ENCODE results near the gene ARHGAP10.

ARHGAP10 gene

GRCh38 chr4:148053298-148054003 is 321.6 kb downstream of the ARHGAP10 start:
- no peak for DNase-seq

GRCh38 chr4:148054275-148054674 is 322.4 kb downstream of the ARHGAP10 start:
- no peak for DNase-seq

- no peak for DNase-seq
Measured at GRCh38 chr4:148055844-148056243, 324.0 kb downstream of the ARHGAP10 start.

- DNase-seq: no peak
Measured at GRCh38 chr4:148056879-148057278, 325.0 kb downstream of the ARHGAP10 start.

GRCh38 chr4:148057516-148057915 is 325.6 kb downstream of the ARHGAP10 start:
- DNase-seq: no peak

- DNase-seq: no peak
Measured at GRCh38 chr4:148057984-148058859, 326.3 kb downstream of the ARHGAP10 start.

- DNase-seq: no peak
Measured at GRCh38 chr4:148059617-148060180, 327.8 kb downstream of the ARHGAP10 start.

- DNase-seq: no peak
Measured at GRCh38 chr4:148060264-148061140, 328.6 kb downstream of the ARHGAP10 start.

GRCh38 chr4:148061141-148061481 is 329.2 kb downstream of the ARHGAP10 start:
- DNase-seq: no peak

GRCh38 chr4:148061795-148062194 is 329.9 kb downstream of the ARHGAP10 start:
- no peak for DNase-seq

GRCh38 chr4:148062301-148062950 is 330.5 kb downstream of the ARHGAP10 start:
- no peak for DNase-seq

GRCh38 chr4:148064451-148064850 is 332.6 kb downstream of the ARHGAP10 start:
- no peak for DNase-seq

- DNase-seq: no peak
Measured at GRCh38 chr4:148065075-148065474, 333.2 kb downstream of the ARHGAP10 start.

GRCh38 chr4:148067301-148067916 is 335.5 kb downstream of the ARHGAP10 start:
- no peak for DNase-seq

GRCh38 chr4:148068065-148068911 is 336.4 kb downstream of the ARHGAP10 start:
- no peak for DNase-seq

- no peak for DNase-seq
Measured at GRCh38 chr4:148069086-148069894, 337.4 kb downstream of the ARHGAP10 start.

- no peak for DNase-seq
Measured at GRCh38 chr4:148069895-148070178, 337.9 kb downstream of the ARHGAP10 start.

GRCh38 chr4:148071009-148071408 is 339.1 kb downstream of the ARHGAP10 start:
- DNase-seq: no peak

- DNase-seq: no peak
Measured at GRCh38 chr4:148072789-148073188, 340.9 kb downstream of the ARHGAP10 start.

- no peak for DNase-seq
Measured at GRCh38 chr4:148073349-148073748, 341.5 kb downstream of the ARHGAP10 start.
